NT2/D1 (cell line): ENCODE measurements around the gene EID3.

ENCODE experiments used
- SUZ12 ChIP-seq: IDR thresholded peaks from 2 replicates; pipeline ENCODE4 v1.6.1; 2011; ENCODE audit not compliant: insufficient read length, insufficient read depth; ENCODE audit errors: extremely low read depth
- YY1 ChIP-seq: IDR thresholded peaks from 2 replicates; pipeline ENCODE4 v1.6.1; 2011; ENCODE audit not compliant: insufficient read length, insufficient read depth
- ZNF274 ChIP-seq: IDR thresholded peaks from 2 replicates; pipeline ENCODE4 v1.6.1; 2011; ENCODE audit warnings: mild to moderate bottlenecking, low read depth, low read length

DNA sequence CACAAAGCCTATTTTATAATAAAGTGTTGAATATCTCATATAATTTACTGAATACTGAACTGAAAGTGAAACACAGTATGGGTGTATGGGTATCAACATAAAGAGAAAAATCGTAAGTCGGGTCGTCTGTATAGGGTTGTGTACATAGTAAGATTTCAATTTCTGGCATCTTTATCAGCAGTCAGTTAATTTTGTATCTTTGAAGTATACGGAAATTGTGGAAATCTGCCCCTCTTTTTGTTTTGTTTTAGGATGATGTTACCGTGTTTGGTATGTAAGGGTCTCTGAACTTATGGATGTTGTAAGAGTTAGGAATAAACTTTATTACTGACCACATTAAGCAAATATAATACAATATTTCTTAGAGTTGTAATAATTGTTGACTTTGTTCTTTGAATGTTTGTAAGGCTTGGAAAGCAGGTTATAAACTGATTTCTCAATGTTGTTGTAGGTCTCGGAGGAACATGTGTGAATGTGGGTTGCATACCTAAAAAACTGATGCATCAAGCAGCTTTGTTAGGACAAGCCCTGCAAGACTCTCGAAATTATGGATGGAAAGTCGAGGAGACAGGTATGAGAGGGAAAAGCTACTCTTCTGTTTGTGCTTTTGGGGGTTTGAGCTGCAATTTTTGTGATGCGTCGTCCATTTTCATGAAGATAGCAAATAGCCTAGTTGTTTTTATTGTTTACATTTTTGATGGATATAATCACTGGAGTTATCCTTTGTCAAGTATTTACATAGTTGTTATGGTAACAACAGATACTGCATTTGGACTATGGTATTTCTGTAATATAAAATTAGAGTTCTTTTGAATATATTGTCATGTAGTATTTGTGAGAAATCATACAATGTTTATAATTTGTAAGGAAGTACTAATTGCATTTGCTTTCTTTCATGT lies 12.0 kb downstream of the EID3 start:
- TF ChIP-seq YY1 (no peak), ZNF274 (no peak), SUZ12 (no peak)
